Prostate gland (tissue), 2 donors: ENCODE measurements around the gene ST8SIA6.

Experiments used
- CTCF ChIP-seq, 4 experiments: fragments of 200-600 bp in 2 of 4; fragments of 450-650 bp in 2 of 4; sonication (generic) in 2 of 4; IDR thresholded peaks; 1 replicate in 3 of 4; 2 replicates in 1 of 4; pipeline ENCODE4 v1.5.1; 2016 to 2019; ENCODE audit warnings: antibody characterized with exemption in 4 of 4, mild to moderate bottlenecking in 2 of 4, moderate library complexity in 2 of 4
- POLR2A ChIP-seq: fragments of 450-650 bp; IDR thresholded peaks from one replicate; pipeline ENCODE4 v1.6.1; 2016; ENCODE audit warnings: antibody characterized with exemption, mild to moderate bottlenecking
- POLR2AphosphoS5 ChIP-seq: sonication (generic); formaldehyde crosslinking; IDR thresholded peaks from one replicate; pipeline ENCODE4 v1.6.1; 2017; ENCODE audit warnings: antibody characterized with exemption

- TF ChIP-seq CTCF (IDR thresholded peaks at IDR 0.05) (no peak), POLR2A (no peak), POLR2AphosphoS5 (no peak)
Observed at GRCh38 chr10:17422931-17423330, 31.5 kb downstream of the ST8SIA6 start.
